Sigmoid colon (tissue), 7 donors: ENCODE data around the gene SCARF1. TPM values are rescaled to one million over a fixed set of nuclear protein-coding genes. Genes with fewer than 3 reads are reported as not detected.

Experiments used
- DNase-seq: peaks from one replicate; pipeline ENCODE4 v3.0.0-alpha.2; 2019
- H3K27ac ChIP-seq, 4 donors: fragments of 200-600 bp; sonication (generic); one replicate each; pipeline ENCODE4 v1.5.1; 2016 to 2019; ENCODE audit warnings: mild to moderate bottlenecking in 1 of 4
- H3K27me3 ChIP-seq, 3 donors: fragments of 200-600 bp; sonication (generic); one replicate each; pipeline ENCODE4 v1.5.1; 2019; ENCODE audit warnings: mild to moderate bottlenecking in 1 of 3
- H3K36me3 ChIP-seq, 4 donors: fragments of 200-600 bp; sonication (generic); one replicate each; pipeline ENCODE4 v1.5.1; 2016 to 2019
- H3K4me1 ChIP-seq, 4 donors: fragments of 200-600 bp; sonication (generic); one replicate each; pipeline ENCODE4 v1.5.1; 2017 to 2019
- H3K4me3 ChIP-seq, 4 donors: fragments of 200-600 bp; sonication (generic); one replicate each; pipeline ENCODE4 v1.5.1; 2017 to 2019; ENCODE audit warnings: mild to moderate bottlenecking in 2 of 4, moderate library complexity in 1 of 4
- H3K9me3 ChIP-seq, 4 donors: fragments of 200-600 bp in 3 of 4; sonication (generic) in 3 of 4; one replicate each; pipeline versions ENCODE4 v1.5.1 to v1.6.1; 2013 to 2019
- EP300 ChIP-seq, 4 donors: sonication (generic); formaldehyde crosslinking; IDR thresholded peaks; one replicate each; pipeline ENCODE4 v1.6.1; 2017; ENCODE audit warnings: antibody characterized with exemption in 4 of 4
- POLR2A ChIP-seq, 2 donors: fragments of 450-650 bp; IDR thresholded peaks; one replicate each; pipeline ENCODE4 v1.6.1; 2016; ENCODE audit warnings: antibody characterized with exemption in 2 of 2, mild to moderate bottlenecking in 2 of 2, moderate library complexity in 2 of 2
- POLR2AphosphoS5 ChIP-seq, 4 donors: sonication (generic); formaldehyde crosslinking; IDR thresholded peaks; one replicate each; pipeline ENCODE4 v1.6.1; 2017; ENCODE audit warnings: antibody characterized with exemption in 4 of 4
- WGBS, 2 donors: extraction: QIAGEN DNeasy Blood & Tissue Kit; methylation state at CpG; one replicate each; pipeline ENCODE4 v1.1.7; 2013; 5-methylcytosine and 5-hydroxymethylcytosine counted together
- intact Hi-C: fragments of 100-400 bp; cut with DNase I; formaldehyde crosslinking; loops from one replicate; pipeline ENCODE4 v1.15.1; 2023
- polyA plus RNA-seq, 3 donors: library from polyadenylated mRNA; stranded (reverse); fragments of 200-250 nt; gene quantifications; one replicate each; pipeline ENCODE4 v1.2.3, GENCODE V29; 2013
- total RNA-seq, 4 donors: library from RNA; depleted of rRNA; stranded (reverse); fragments of >200 nt; gene quantifications; one replicate each; pipeline ENCODE4 v1.1.0, GENCODE V29; 2016
- TF ChIP-seq, protein P1 (sequence below), 4 experiments: fragments of 450-650 bp in 3 of 4; fragments of 200-600 bp in 1 of 4; IDR thresholded peaks; one replicate each; pipeline ENCODE4 v1.5.1; 2016 to 2019; ENCODE audit warnings: antibody characterized with exemption in 4 of 4, mild to moderate bottlenecking in 3 of 4, moderate library complexity in 2 of 4
- donor health status: healthy with polysubstance abuse.
- donor health status: Bipolar disorder and iron deficiency.
- donor health status: healthy.

SCARF1 gene
- total and polyA plus RNA-seq, 7 donors: 2.1 to 10.2 (median 5.4) TPM

DNA sequence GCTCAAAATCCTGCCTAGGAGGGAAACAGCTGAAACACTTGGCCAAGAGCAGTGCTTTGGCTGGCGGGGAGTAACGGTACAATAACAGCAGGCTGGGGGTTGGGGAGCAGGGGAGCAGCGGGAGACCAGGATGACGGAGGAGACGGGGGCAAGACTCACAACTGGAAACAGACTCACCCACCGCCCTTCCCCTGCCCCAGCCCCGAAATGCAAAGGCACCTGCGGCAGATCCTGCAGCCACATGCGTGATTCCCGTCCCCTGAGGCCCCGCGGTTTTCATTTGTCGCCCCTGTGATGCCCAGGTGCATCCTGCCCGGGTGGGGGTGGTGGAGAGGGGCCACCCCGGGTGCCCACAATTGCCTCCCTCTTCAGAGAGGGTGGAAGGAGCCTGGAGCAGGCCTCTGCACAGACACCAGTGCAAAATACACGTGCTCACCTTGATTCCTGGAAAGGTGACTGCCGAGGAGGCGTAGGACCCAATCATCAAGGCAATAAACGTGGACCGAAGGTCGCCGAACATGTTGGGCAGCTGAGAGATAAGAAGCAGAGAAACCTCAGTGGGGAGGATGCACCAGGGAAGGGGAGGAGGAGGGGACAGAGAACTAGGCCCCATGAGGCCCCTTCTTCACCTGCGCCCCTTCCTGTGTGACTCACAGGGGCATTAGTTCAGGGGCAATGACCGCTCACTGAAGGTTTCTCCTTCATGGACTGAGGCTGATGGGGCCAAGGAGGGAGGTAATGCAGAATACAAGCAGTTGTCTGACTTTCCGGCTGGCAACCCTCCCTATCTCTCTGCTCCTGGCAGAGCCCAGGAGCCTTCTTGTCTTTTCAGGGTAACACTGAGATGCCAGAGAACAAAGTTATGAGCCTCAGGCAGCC is 52.5 kb downstream of the SCARF1 start:
- 34 to 39% methylated on average over 25 of the region's 25 CpGs for WGBS, 2 donors
- Histone ChIP-seq H3K9me3 (no peaks in the 10 kb centered on the region), H3K27me3 (no peaks in the 10 kb centered on the region), H3K4me3 (no peak overlapping the region), H3K27ac (no peak overlapping the region), H3K4me1 (peaks cover 0 to 19% (median 17%) of the 10 kb centered on the region in 4 donors), H3K36me3 (peaks cover 0 to 3% (median 0%) of the 10 kb centered on the region in 4 donors)
- TF ChIP-seq POLR2A (IDR thresholded peaks at IDR 0.05) (no peak), POLR2AphosphoS5 (IDR thresholded peaks at IDR 0.05) (no peak), EP300 (IDR thresholded peaks at IDR 0.05) (no peak)
- TF ChIP-seq, protein P1, sequence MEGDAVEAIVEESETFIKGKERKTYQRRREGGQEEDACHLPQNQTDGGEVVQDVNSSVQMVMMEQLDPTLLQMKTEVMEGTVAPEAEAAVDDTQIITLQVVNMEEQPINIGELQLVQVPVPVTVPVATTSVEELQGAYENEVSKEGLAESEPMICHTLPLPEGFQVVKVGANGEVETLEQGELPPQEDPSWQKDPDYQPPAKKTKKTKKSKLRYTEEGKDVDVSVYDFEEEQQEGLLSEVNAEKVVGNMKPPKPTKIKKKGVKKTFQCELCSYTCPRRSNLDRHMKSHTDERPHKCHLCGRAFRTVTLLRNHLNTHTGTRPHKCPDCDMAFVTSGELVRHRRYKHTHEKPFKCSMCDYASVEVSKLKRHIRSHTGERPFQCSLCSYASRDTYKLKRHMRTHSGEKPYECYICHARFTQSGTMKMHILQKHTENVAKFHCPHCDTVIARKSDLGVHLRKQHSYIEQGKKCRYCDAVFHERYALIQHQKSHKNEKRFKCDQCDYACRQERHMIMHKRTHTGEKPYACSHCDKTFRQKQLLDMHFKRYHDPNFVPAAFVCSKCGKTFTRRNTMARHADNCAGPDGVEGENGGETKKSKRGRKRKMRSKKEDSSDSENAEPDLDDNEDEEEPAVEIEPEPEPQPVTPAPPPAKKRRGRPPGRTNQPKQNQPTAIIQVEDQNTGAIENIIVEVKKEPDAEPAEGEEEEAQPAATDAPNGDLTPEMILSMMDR (IDR thresholded peaks at IDR 0.05): no peak
- intact Hi-C loops: no loop called here
- no peak for DNase-seq

DNA sequence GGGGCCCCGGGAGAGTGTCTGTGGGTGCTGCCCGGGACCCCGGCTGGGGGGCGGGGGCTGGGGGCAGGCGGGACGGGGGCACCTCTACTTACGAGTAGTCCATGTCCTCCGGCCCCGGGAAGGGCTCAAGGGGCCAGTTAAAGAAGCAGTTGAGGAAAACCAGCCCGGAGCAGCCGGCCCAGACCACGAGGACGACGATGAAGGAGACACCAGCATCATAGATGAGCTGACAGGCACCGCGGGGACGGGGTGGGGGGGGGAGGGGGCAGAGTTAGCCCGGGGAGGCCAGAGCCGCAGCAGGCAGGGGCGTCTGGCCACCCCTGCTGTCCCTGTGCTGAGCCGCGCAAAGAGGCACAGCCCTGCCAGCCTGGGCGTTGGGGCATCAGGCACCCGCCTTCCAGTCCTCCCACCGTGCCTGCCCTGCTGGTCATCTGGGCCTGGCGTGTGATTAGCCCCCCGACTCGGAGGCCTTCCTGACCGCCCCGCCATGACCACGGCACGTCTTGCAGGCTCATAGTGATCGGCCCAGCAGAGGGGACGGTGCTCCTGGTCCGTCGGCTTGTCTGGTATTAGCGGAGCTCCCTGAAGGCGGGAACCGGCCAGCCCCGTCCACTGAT is 54.0 kb downstream of the SCARF1 start:
- Histone ChIP-seq H3K36me3 (peaks cover 0 to 3% (median 0%) of the 10 kb centered on the region in 4 donors), H3K27ac (no peak overlapping the region), H3K4me3 (no peak overlapping the region), H3K9me3 (no peaks in the 10 kb centered on the region), H3K27me3 (no peaks in the 10 kb centered on the region), H3K4me1 (peaks cover 0 to 19% (median 17%) of the 10 kb centered on the region in 4 donors)
- TF ChIP-seq, protein P1 (IDR thresholded peaks at IDR 0.05): no peak
- no peak for TF ChIP-seq EP300 (IDR thresholded peaks at IDR 0.05)
- WGBS, 2 donors: 90 to 91% methylated on average over 40 of the region's 40 CpGs
- intact Hi-C loops: no loop called here
- no peak for DNase-seq

DNA sequence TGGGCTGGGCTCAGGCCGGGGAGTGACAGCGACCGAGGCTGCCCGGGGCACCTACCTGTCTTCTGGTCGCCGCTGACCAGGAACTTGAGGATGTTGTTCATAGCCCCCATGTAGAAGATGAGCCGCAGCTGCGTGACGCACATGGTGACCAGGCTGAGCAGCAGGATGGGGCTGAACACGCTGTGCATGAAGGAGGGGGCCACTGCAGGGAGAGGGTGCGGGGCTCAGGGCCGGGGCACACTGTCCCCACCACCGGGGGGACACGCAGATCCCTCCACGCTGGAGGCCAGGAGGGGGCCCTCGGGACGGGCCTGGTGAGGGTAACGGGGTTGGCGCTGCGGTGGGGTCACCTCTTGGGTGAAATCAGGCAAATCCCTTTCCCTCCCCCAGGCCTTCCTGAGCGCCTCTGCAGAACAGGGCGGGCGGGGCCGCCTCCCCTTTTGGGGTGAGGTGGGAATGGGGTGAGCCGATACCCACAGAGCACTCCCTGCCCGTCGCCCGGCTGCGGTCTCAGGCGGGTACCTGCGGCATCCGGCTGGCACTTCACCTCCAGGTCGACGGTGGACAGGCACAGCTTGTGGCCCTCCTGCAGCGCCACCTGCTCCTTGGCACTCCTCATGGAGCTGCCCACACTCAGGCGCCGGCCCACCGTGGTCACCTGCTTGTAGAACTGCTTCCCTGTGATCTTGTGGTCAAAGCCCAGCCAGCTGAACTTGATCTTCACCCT is 54.6 kb downstream of the SCARF1 start:
- TF ChIP-seq, protein P1 (IDR thresholded peaks at IDR 0.05): no peak
- no peak for TF ChIP-seq EP300 (IDR thresholded peaks at IDR 0.05)
- no peak for TF ChIP-seq POLR2A (IDR thresholded peaks at IDR 0.05)
- TF ChIP-seq POLR2AphosphoS5 (IDR thresholded peaks at IDR 0.05): no peak
- peaks cover 0 to 19% (median 17%) of the 10 kb centered on the region in 4 donors for H3K4me1 ChIP-seq

DNA sequence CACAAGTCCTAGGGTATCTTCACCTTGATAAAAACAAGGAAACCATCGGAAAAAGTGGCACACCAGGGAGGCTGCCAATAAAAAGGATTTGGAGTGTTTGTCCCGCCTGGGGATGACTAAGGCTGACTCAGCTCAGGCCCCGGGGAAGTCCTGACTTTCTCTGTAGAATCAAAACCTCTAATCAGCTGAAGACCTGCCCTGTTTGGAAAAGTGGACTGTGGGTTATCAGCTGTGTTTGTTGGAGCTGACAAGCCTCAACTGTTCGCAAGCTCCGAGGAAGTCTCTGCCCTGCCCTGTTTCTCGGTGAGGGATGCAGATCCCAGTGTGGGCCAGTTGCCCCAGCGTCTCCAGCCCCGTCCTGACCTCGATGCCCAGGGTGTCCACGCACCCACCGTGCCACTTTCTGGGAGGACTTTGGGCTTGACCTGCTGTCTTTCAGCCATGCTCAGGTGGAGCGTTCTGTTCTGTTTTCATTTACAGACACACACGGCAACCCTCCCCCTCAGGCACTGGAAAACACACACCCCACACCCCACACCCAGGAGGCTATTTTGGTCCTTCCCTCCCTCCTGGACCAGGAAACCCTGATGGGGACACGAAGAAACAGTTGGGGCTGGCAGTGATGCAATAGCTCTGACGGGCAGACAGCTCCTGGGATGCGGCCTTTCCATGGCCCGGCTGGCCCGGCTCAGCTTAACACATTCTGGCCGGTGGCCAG is 55.3 kb downstream of the SCARF1 start:
- intact Hi-C loops: no loop called here

More for the DNA sequence above, 54.6 kb downstream of the SCARF1 start:
- Histone ChIP-seq H3K9me3 (no peaks in the 10 kb centered on the region), H3K36me3 (peaks cover 0 to 6% (median 1%) of the 10 kb centered on the region in 4 donors), H3K27me3 (no peaks in the 10 kb centered on the region), H3K4me3 (no peak overlapping the region), H3K27ac (peak overlapping the region; percentile 31 to 82 (median 60))
- no peak for DNase-seq
- 89 to 91% methylated on average over 38 of the region's 38 CpGs for WGBS, 2 donors
- intact Hi-C loops: no loop called here

More for the DNA sequence above, 55.3 kb downstream of the SCARF1 start:
- peak in 1 of 4 donors; percentile 23 for TF ChIP-seq EP300 (IDR thresholded peaks at IDR 0.05)
- TF ChIP-seq, protein P1 (IDR thresholded peaks at IDR 0.05): no peak
- TF ChIP-seq POLR2AphosphoS5 (IDR thresholded peaks at IDR 0.05): peak in 3 of 4 donors; percentile 40 to 67 (median 55)
- Histone ChIP-seq H3K27ac (peak overlapping the region; percentile 44 to 82 (median 72)), H3K4me3 (no peak overlapping the region), H3K27me3 (no peaks in the 10 kb centered on the region), H3K4me1 (peaks cover 0 to 19% (median 17%) of the 10 kb centered on the region in 4 donors), H3K36me3 (peaks cover 0 to 6% (median 3%) of the 10 kb centered on the region in 4 donors), H3K9me3 (no peaks in the 10 kb centered on the region)
- DNase-seq: no peak
- WGBS, 2 donors: 33 to 60% methylated on average over 19 of the region's 19 CpGs
